ENCODE data around the gene GTF3C5. TPM values are rescaled to one million over a fixed set of nuclear protein-coding genes. Genes with fewer than 3 reads are reported as not detected.
"Not testable (repeated sequence)": the region's sequence is repeated elsewhere in the genome, so short reads cannot be mapped to it uniquely, and the experiment has no call there.

Gene GTF3C5
- total RNA-seq, 1 donor from 2014 or later = 72.7 TPM

GRCh38 chr9:133067006-133067405 is 36.2 kb downstream of the GTF3C5 start:
- no peak for DNase-seq (ENCODE audit: extremely low read depth, low read depth, low spot score)

- no peak for DNase-seq (ENCODE audit: extremely low read depth, low read depth, low spot score)
Measured at GRCh38 chr9:133067813-133068212, 37.0 kb downstream of the GTF3C5 start.

GRCh38 chr9:133068431-133068830 is 37.6 kb downstream of the GTF3C5 start:
- DNase-seq (ENCODE audit: extremely low read depth, low read depth, low spot score) = not testable (repeated sequence)

- DNase-seq (ENCODE audit: extremely low read depth, low read depth, low spot score) = not testable (repeated sequence)
Measured at GRCh38 chr9:133070500-133070961, 39.7 kb downstream of the GTF3C5 start.

GRCh38 chr9:133070985-133071384 is 40.2 kb downstream of the GTF3C5 start:
- DNase-seq (ENCODE audit: extremely low read depth, low read depth, low spot score) = not testable (repeated sequence)

- no peak for DNase-seq (ENCODE audit: extremely low read depth, low read depth, low spot score)
Measured at GRCh38 chr9:133071484-133072150, 40.8 kb downstream of the GTF3C5 start.

- not testable (repeated sequence) for DNase-seq (ENCODE audit: extremely low read depth, low read depth, low spot score)
Measured at GRCh38 chr9:133072210-133072609, 41.4 kb downstream of the GTF3C5 start.

GRCh38 chr9:133073086-133074014 is 42.6 kb downstream of the GTF3C5 start:
- DNase-seq (ENCODE audit: extremely low read depth, low read depth, low spot score) = no peak

- DNase-seq (ENCODE audit: extremely low read depth, low read depth, low spot score) = no peak
Measured at GRCh38 chr9:133074111-133074651, 43.4 kb downstream of the GTF3C5 start.

GRCh38 chr9:133075925-133076630 is 45.3 kb downstream of the GTF3C5 start:
- DNase-seq (ENCODE audit: extremely low read depth, low read depth, low spot score) = no peak

GRCh38 chr9:133076691-133077090 is 45.9 kb downstream of the GTF3C5 start:
- DNase-seq (ENCODE audit: extremely low read depth, low read depth, low spot score) = no peak

GRCh38 chr9:133078486-133078885 is 47.7 kb downstream of the GTF3C5 start:
- no peak for DNase-seq (ENCODE audit: extremely low read depth, low read depth, low spot score)

GRCh38 chr9:133080161-133080560 is 49.4 kb downstream of the GTF3C5 start:
- DNase-seq (ENCODE audit: extremely low read depth, low read depth, low spot score) = no peak

- not testable (repeated sequence) for DNase-seq (ENCODE audit: extremely low read depth, low read depth, low spot score)
Measured at GRCh38 chr9:133080786-133081779, 50.3 kb downstream of the GTF3C5 start.

GRCh38 chr9:133081957-133082644 is 51.3 kb downstream of the GTF3C5 start:
- not testable (repeated sequence) for DNase-seq (ENCODE audit: extremely low read depth, low read depth, low spot score)

- not testable (repeated sequence) for DNase-seq (ENCODE audit: extremely low read depth, low read depth, low spot score)
Measured at GRCh38 chr9:133083688-133084087, 52.9 kb downstream of the GTF3C5 start.

GRCh38 chr9:133086212-133086860 is 55.5 kb downstream of the GTF3C5 start:
- not testable (repeated sequence) for DNase-seq (ENCODE audit: extremely low read depth, low read depth, low spot score)

- DNase-seq (ENCODE audit: extremely low read depth, low read depth, low spot score) = no peak
Measured at GRCh38 chr9:133086894-133087293, 56.1 kb downstream of the GTF3C5 start.
